Tibial nerve (tissue), 4 donors: ENCODE measurements around the gene N4BP2L1. TPM values are rescaled to one million over a fixed set of nuclear protein-coding genes. Genes with fewer than 3 reads are reported as not detected.
A peak's percentile ranks its signal among the peaks of the same experiment; 100 is the strongest.

ENCODE experiments used
- DNase-seq, 2 donors: peaks; one replicate each; pipeline ENCODE4 v3.0.0-alpha.2; 2019; ENCODE audit warnings: low spot score in 2 of 2
- H3K27ac ChIP-seq, 4 donors: fragments of 200-600 bp; sonication (generic) in 3 of 4; one replicate each; pipeline ENCODE4 v1.5.1; 2017 to 2019; ENCODE audit warnings: mild to moderate bottlenecking in 1 of 4
- H3K27me3 ChIP-seq, 2 donors: fragments of 200-600 bp; sonication (generic) in 1 of 2; one replicate each; pipeline versions ENCODE4 v1.5.1 to v1.6.0; 2017 to 2019
- H3K36me3 ChIP-seq, 3 donors: fragments of 200-600 bp; sonication (generic); one replicate each; pipeline ENCODE4 v1.5.1; 2018 to 2019
- H3K4me1 ChIP-seq, 4 donors: fragments of 200-600 bp; sonication (generic) in 3 of 4; one replicate each; pipeline ENCODE4 v1.5.1; 2017 to 2019
- H3K4me3 ChIP-seq, 4 donors: fragments of 200-600 bp; sonication (generic) in 3 of 4; one replicate each; pipeline ENCODE4 v1.5.1; 2017 to 2019; ENCODE audit warnings: mild to moderate bottlenecking in 1 of 4, moderate library complexity in 1 of 4
- H3K9me3 ChIP-seq, 4 donors: fragments of 200-600 bp; sonication (generic) in 3 of 4; one replicate each; pipeline ENCODE4 v1.5.1; 2017 to 2019
- CTCF ChIP-seq, 5 experiments: fragments of 200-600 bp in 3 of 5; fragments of 450-650 bp in 2 of 5; sonication (generic) in 3 of 5; IDR thresholded peaks; one replicate each; pipeline ENCODE4 v1.5.1; 2016 to 2019; ENCODE audit warnings: antibody characterized with exemption in 5 of 5, mild to moderate bottlenecking in 3 of 5, moderate library complexity in 2 of 5
- EP300 ChIP-seq, 2 donors: sonication (generic); formaldehyde crosslinking; IDR thresholded peaks; one replicate each; pipeline ENCODE4 v1.6.1; 2017; ENCODE audit warnings: antibody characterized with exemption in 2 of 2, mild to moderate bottlenecking in 1 of 2
- POLR2A ChIP-seq, 2 donors: fragments of 450-650 bp; IDR thresholded peaks; one replicate each; pipeline ENCODE4 v1.6.1; 2017; ENCODE audit warnings: antibody characterized with exemption in 2 of 2, mild to moderate bottlenecking in 2 of 2, moderate library complexity in 2 of 2
- WGBS, 2 donors: methylation state at CpG; one replicate each; pipeline ENCODE4 v1.1.5; 2018; 5-methylcytosine and 5-hydroxymethylcytosine counted together
- total RNA-seq, 4 donors: library from RNA; depleted of rRNA; stranded (reverse); fragments of >200 nt; gene quantifications; one replicate each; pipeline ENCODE4 v1.1.0, GENCODE V29; 2016

N4BP2L1 gene
- total RNA-seq, 4 donors from 2014 or later = 15.6 to 31.4 (median 24.5) TPM

GRCh38 chr13:32432856-32433255 is 4.9 kb upstream of the N4BP2L1 start:
- TF ChIP-seq CTCF (IDR thresholded peaks at IDR 0.05) = no peak
- TF ChIP-seq POLR2A (IDR thresholded peaks at IDR 0.05) = no peak
- no peak for TF ChIP-seq EP300 (IDR thresholded peaks at IDR 0.05)

GRCh38 chr13:32431361-32431760 is 3.4 kb upstream of the N4BP2L1 start:
- Histone ChIP-seq H3K27ac (no peak overlapping the region), H3K4me3 (no peak overlapping the region), H3K4me1 (peaks cover 0 to 14% (median 9%) of the 10 kb centered on the region in 4 donors), H3K27me3 (no peaks in the 10 kb centered on the region), H3K9me3 (no peaks in the 10 kb centered on the region), H3K36me3 (peaks cover 0 to 24% (median 0%) of the 10 kb centered on the region in 3 donors)
- DNase-seq = no peak
- WGBS, 2 donors = 93 to 94% methylated on average over 5 of the region's 5 CpGs
- no peak for TF ChIP-seq POLR2A (IDR thresholded peaks at IDR 0.05)
- TF ChIP-seq CTCF (IDR thresholded peaks at IDR 0.05) = no peak
- TF ChIP-seq EP300 (IDR thresholded peaks at IDR 0.05) = no peak

More at GRCh38 chr13:32432856-32433255, 4.9 kb upstream of the N4BP2L1 start:
- Histone ChIP-seq H3K27me3 (no peaks in the 10 kb centered on the region), H3K9me3 (no peaks in the 10 kb centered on the region), H3K4me1 (peaks cover 0 to 11% (median 9%) of the 10 kb centered on the region in 4 donors), H3K36me3 (peaks cover 0 to 34% (median 0%) of the 10 kb centered on the region in 3 donors), H3K4me3 (no peak overlapping the region), H3K27ac (no peak overlapping the region)
- 91 to 94% methylated on average over 3 of the region's 3 CpGs for WGBS, 2 donors
- DNase-seq = no peak

- no peaks in the 10 kb centered on the region for H3K27me3 ChIP-seq
- TF ChIP-seq POLR2A (IDR thresholded peaks at IDR 0.05) (no peak), EP300 (IDR thresholded peaks at IDR 0.05) (no peak), CTCF (IDR thresholded peaks at IDR 0.05) (no peak)
- no peaks in the 10 kb centered on the region for H3K9me3 ChIP-seq
- WGBS, 2 donors = 70 to 71% methylated on average over 6 of the region's 6 CpGs
- peaks cover 0 to 18% (median 0%) of the 10 kb centered on the region in 3 donors for H3K36me3 ChIP-seq
- H3K4me1 ChIP-seq = peaks cover 0 to 25% (median 13%) of the 10 kb centered on the region in 4 donors
- no peak overlapping the region for H3K4me3 ChIP-seq
- peak overlapping the region in 1 of 4 donors; percentile 5 for H3K27ac ChIP-seq
- DNase-seq = no peak
Measured at GRCh38 chr13:32430018-32430747, 2.3 kb upstream of the N4BP2L1 start.

GRCh38 chr13:32429433-32429909 is 1.5 kb upstream of the N4BP2L1 start:
- DNase-seq = no peak
- WGBS, 2 donors = 93 to 97% methylated on average over 6 of the region's 6 CpGs
- Histone ChIP-seq H3K4me3 (no peak overlapping the region), H3K9me3 (no peaks in the 10 kb centered on the region), H3K27ac (peak overlapping the region in 2 of 4 donors; percentile 97 to 99), H3K4me1 (peaks cover 0 to 28% (median 13%) of the 10 kb centered on the region in 4 donors), H3K36me3 (peaks cover 0 to 12% (median 0%) of the 10 kb centered on the region in 3 donors), H3K27me3 (no peaks in the 10 kb centered on the region)
- TF ChIP-seq CTCF (IDR thresholded peaks at IDR 0.05) (no peak), POLR2A (IDR thresholded peaks at IDR 0.05) (no peak), EP300 (IDR thresholded peaks at IDR 0.05) (no peak)
